GM12875 (cell line): ENCODE results near the gene STARD9.

Source experiments
- H3K4me3 ChIP-seq: one replicate; pipeline ENCODE4 v1.5.1; 2011; ENCODE audit warnings: low read depth, low read length, control low read depth
- TF ChIP-seq, protein P1 (sequence below): IDR thresholded peaks from 2 replicates; pipeline ENCODE4 v1.5.1; 2011; ENCODE audit warnings: low read depth, mild to moderate bottlenecking, control low read depth, inconsistent platforms, low read length, moderate library complexity, borderline replicate concordance; ENCODE audit not compliant: insufficient read depth

The STARD9 gene

DNA sequence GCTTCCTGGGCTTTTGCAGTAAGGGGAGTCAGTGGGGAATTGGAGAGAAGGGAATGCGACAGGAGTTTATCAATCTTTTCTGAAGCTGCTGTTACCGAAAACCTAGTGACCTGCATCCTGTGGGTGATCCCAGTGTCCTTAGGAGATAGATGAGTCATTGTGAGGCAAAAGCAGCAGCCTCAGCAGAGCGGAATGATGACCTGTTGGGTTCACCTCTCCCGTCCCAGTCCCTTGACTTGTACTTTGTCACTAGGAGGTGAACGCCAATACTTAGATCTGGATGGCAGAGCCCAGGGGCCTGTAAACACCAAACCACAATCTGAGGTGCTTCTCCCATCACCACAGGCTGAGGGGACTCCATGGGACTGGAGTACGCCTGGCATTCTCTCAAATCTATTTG lies 143.6 kb downstream of the STARD9 start:
- TF ChIP-seq, protein P1, sequence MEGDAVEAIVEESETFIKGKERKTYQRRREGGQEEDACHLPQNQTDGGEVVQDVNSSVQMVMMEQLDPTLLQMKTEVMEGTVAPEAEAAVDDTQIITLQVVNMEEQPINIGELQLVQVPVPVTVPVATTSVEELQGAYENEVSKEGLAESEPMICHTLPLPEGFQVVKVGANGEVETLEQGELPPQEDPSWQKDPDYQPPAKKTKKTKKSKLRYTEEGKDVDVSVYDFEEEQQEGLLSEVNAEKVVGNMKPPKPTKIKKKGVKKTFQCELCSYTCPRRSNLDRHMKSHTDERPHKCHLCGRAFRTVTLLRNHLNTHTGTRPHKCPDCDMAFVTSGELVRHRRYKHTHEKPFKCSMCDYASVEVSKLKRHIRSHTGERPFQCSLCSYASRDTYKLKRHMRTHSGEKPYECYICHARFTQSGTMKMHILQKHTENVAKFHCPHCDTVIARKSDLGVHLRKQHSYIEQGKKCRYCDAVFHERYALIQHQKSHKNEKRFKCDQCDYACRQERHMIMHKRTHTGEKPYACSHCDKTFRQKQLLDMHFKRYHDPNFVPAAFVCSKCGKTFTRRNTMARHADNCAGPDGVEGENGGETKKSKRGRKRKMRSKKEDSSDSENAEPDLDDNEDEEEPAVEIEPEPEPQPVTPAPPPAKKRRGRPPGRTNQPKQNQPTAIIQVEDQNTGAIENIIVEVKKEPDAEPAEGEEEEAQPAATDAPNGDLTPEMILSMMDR: no peak
- H3K4me3 ChIP-seq: no peak overlapping the region

DNA sequence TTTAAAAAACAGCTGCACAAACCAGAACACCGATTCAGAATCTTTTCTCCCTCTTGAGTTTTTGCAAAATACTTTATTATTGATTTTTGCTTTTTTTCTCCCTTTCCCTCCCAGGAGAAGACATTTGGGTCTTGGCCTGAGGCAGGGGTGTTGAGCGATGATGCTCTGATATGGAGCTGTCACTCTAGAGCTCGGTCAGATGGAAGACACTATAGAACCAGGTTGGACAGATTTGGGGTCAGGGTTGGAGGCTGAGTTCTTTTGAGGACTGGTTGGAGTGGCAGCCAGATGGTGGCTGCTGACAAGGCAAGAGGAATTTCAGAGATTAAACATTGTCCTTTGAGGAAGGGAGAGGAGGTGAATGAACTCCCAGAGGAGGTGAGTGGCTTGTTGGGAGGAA lies 144.7 kb downstream of the STARD9 start:
- no peak overlapping the region for H3K4me3 ChIP-seq
- TF ChIP-seq, protein P1: no peak

DNA sequence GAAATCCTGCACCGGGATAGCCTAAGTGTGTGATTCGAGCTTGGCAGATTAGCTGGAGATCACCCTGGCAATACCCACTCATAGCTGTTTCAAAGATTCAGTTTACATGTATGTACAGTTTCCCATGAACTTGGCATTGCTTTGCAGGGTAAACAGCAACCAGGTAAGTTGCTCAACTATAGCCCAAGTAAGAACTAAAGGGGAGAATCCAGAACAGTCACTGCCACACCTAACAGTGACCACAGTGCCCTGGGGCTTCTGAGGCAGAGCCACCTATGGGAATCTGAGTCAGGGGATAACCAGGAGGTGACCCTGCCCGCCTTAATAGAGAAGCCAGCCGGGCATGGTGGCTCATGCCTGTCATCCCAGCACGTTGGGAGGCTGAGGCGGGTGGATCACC lies 145.6 kb downstream of the STARD9 start:
- TF ChIP-seq, protein P1: no peak
- H3K4me3 ChIP-seq: no peak overlapping the region

DNA sequence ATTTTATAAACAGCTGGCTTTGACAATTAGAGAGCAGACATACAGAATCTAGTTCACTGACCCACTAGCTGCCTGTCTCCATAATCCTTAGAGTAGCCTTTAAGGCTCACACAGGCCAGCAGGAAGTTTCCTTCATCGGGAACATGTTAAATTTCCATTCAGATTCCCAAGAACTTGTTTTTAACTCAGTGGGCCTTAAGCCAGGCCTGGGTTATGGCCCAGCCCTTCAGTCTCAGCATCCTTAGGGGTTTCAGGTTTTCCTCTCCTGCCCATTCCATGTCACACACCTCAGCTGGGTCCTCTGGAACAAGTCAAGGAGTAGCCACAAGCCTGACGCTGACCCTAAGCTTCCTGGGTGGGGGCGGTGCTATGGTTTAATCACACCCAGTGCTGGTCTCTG lies 146.5 kb downstream of the STARD9 start:
- H3K4me3 ChIP-seq: no peak overlapping the region
- TF ChIP-seq, protein P1: no peak

GRCh38 chr15:42723068-42723467 lies 147.7 kb downstream of the STARD9 start:
- TF ChIP-seq, protein P1: no peak
- H3K4me3 ChIP-seq: no peak overlapping the region

GRCh38 chr15:42724276-42724675 lies 148.9 kb downstream of the STARD9 start:
- TF ChIP-seq, protein P1: no peak
- H3K4me3 ChIP-seq: no peak overlapping the region

- TF ChIP-seq, protein P1: no peak
- no peak overlapping the region for H3K4me3 ChIP-seq
These were observed 150.0 kb downstream of the STARD9 start for GRCh38 chr15:42725331-42725903.
